ENCODE measurements around the gene SKA2.
"Not testable (repeated sequence)": the region's sequence is repeated elsewhere in the genome, so short reads cannot be mapped to it uniquely, and the experiment has no call there.

SKA2 gene

DNA sequence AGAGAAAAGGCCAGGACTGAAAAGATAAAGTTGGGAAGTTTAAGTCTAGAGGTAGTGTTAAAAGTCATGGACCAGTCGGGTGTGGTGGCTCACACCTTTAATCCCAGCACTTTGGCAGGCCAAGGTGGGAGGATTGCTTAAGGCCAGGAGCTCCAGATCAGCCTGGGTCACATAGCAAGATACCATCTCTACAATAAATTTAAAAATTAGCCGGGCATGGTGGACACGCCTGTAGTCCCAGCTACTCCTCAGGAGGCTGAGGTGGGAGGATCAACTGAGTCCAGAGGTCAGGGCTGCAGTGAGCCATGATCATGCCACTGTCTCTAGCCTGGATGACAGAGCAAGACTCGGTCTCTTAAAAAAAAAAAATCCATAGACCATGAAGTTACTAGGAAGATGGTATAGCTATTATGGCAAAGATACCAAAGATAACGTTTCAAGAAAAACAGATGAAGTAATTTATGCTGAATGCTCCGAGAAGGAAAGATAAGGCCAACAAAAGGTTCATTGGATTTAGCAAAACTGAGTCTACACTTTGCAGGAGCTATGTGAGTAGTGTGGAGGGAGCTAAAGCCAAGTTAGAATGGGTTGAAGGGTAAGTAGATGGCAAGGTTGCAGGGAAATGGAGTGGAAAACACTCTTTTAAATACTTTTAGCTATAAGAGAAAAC, 60.0 kb downstream of the SKA2 start:
- DNase-seq (ENCODE audit: low read depth) = no peak

DNA sequence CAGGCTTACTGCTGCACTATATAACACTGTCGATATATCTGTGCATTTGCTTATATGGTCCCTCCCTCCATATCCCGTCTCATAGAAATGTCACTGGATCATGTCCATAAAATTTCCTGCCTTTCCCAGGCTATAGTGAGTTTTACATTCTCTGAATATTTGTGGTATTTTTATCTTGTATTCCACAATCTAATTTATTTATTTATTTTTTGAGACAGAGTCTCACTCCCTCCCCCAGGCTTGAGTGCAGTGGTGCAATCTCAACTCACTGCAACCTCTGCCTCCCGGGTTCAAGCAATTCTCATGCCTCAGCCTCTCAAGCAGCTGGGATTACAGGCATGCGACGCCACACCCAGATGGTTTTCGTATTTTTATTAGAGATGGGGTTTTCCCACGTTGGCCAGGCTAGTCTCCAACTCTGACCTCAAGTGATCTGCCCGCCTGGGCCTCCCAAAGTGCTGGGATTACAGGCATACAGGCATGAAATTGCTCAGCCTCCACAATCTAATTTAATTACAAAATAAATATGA, 61.2 kb downstream of the SKA2 start:
- DNase-seq (ENCODE audit: low read depth) = no peak

GRCh38 chr17:59093145-59093701, 61.8 kb downstream of the SKA2 start:
- DNase-seq (ENCODE audit: low read depth) = no peak

- not testable (repeated sequence) for DNase-seq (ENCODE audit: low read depth)
Observed at GRCh38 chr17:59090593-59090992, 64.4 kb downstream of the SKA2 start.

- no peak for DNase-seq (ENCODE audit: low read depth)
Observed at GRCh38 chr17:59084154-59084553, 70.8 kb downstream of the SKA2 start.

DNA sequence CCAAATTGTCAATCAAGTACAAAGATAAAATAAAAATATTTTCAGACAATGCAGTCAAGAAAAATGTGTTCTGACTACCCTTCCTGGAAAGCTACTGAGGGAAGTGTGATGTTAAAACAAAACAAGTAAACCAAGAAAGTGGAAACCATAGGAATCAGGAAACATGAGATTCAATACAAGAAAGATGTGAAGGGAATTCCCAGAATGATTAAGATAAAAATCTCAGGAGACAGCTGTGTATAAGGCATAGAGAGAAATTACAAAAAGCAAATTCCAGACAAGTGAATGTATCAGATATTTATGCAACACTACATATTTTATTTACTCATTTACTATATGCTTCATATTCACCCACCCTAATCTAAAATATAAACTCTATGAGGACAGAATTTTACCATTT, 80.5 kb downstream of the SKA2 start:
- DNase-seq (ENCODE audit: low read depth) = no peak

DNA sequence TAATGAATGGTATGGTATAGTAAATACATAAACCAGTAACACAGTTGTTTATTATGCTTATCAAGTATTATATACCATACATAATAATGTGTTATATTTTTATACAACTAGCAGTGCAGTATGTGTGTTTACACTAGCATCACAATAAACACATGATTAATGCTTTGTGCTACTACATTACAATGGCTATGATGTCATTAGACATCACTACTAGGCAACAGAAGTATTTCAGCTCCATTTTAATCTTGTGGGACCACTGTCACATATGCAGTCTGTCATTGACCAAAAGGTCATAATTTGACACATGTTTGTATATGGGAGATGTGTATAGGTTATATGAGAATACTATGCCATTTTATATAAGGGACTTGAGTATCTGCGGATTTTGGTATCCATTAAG, 81.0 kb downstream of the SKA2 start:
- DNase-seq (ENCODE audit: low read depth) = no peak

GRCh38 chr17:59069856-59070255, 85.1 kb downstream of the SKA2 start:
- no peak for DNase-seq (ENCODE audit: low read depth)

DNA sequence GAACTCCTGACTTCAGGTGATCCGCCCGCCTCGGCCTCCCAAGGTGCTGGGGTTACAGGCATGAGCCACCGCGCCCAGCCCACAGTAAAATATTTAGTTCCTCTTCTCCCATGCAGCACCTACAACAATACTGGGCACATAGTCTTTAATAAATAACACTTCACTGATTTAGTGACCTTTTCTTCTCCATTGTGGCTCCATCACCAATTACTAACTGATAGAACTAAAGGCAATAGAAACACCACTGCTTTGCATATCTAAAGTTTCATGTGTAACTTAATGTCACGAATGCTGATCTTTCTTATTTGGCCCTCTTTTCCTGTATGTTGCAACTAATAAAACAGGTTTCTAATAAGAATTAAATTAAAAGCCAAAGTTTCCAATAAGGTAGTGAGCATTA, 87.2 kb downstream of the SKA2 start:
- DNase-seq (ENCODE audit: low read depth) = no peak

GRCh38 chr17:59067340-59067739, 87.6 kb downstream of the SKA2 start:
- DNase-seq (ENCODE audit: low read depth) = no peak

GRCh38 chr17:59062509-59062908, 92.5 kb downstream of the SKA2 start:
- DNase-seq (ENCODE audit: low read depth) = no peak
